ENCODE results near the gene EDIL3. TPM values are rescaled to one million over a fixed set of nuclear protein-coding genes. Genes with fewer than 3 reads are reported as not detected.

Gene EDIL3
- total and polyA plus RNA-seq, 10 of the 15 experiments (the other 5 are each of a cell fraction or from before 2014, with no cell fraction given), result 0.01 to 0.62 (median 0.20) TPM

GRCh38 chr5:84213861-84214260, 170.8 kb downstream of the EDIL3 start (continued):
- TF ChIP-seq CBFB (IDR thresholded peaks at IDR 0.05; ENCODE audit: low read depth) (no peak), BMI1 (IDR thresholded peaks at IDR 0.05; ENCODE audit: borderline replicate concordance) (no peak), NRF1 (conservative IDR thresholded peaks at IDR 0.05; ENCODE audit: low read depth, low read length) (no peak), ETV6 (conservative IDR thresholded peaks at IDR 0.05 in 1 of 2, IDR thresholded peaks at IDR 0.05 in 1 of 2; ENCODE audit: borderline replicate concordance in 1 of 2, low read depth in 1 of 2) (no peak), ASH2L (IDR thresholded peaks at IDR 0.05; ENCODE audit: borderline replicate concordance, low read depth) (no peak), MXI1 (IDR thresholded peaks at IDR 0.05; ENCODE audit: low read depth, low read length) (no peak), MYB (IDR thresholded peaks at IDR 0.05; ENCODE audit: borderline replicate concordance, low read depth, low read length) (no peak), JUNB (IDR thresholded peaks at IDR 0.05) (no peak), NBN (IDR thresholded peaks at IDR 0.05) (no peak), RFX5 (IDR thresholded peaks at IDR 0.05; ENCODE audit: low read depth, low read length) (no peak)

DNA sequence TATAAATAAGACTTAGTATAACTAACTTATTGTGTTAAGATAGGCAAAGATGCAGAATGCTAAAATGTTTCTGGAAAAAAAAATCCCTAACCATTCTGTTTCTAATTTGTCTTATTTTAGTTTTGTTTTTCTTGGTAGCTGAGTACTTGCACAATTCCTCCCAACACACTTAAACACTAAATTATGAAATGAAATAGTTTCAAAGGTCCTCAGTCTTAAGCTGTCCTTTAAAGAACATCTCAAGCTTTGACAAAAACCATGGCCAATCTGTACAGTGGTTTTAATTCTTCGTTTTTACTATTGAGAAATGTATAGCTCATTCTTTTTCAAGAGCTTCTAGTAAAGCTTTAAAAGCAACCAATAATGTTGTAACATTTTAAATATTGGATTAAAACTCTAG, 171.5 kb downstream of the EDIL3 start:
- Histone ChIP-seq H4K20me1 (ENCODE audit: control insufficient read depth, insufficient read depth) (no peaks in the 10 kb centered on the region), H3K79me2 (ENCODE audit: control insufficient read depth, insufficient read depth, low read length) (no peaks in the 10 kb centered on the region), H3K4me3 (no peak overlapping the region), H3K27me3 (replicated peaks in 1 of 2; ENCODE audit: control insufficient read depth in 2 of 2, insufficient read depth in 2 of 2, low read length in 1 of 2) (no peaks in the 10 kb centered on the region), H3K27ac (ENCODE audit: control insufficient read depth, insufficient read depth) (no peak overlapping the region), H3K4me1 (ENCODE audit: control insufficient read depth, insufficient read depth, low read length) (no peaks in the 10 kb centered on the region), H3K9me3 (replicated peaks; ENCODE audit: control insufficient read depth, insufficient read depth, low read length) (no peaks in the 10 kb centered on the region), H3K4me2 (ENCODE audit: control insufficient read depth, insufficient read depth) (no peak overlapping the region), H2AFZ (ENCODE audit: control insufficient read depth, low read depth, low read length) (no peak overlapping the region), H3K9ac (ENCODE audit: control insufficient read depth, insufficient read depth, low read length) (no peak overlapping the region), H3K36me3 (ENCODE audit: control insufficient read depth in 2 of 2, insufficient read depth in 2 of 2, low read length in 1 of 2) (no peaks in the 10 kb centered on the region)
- in situ Hi-C loops (cut with MboI), result no loop called here
- 0% methylated on average over 1 of the region's 1 CpG for WGBS (ENCODE audit: insufficient coverage, insufficient replicate concordance, low lambda C conversion rate, missing lambda C conversion rate)
- ATAC-seq, result no peak
- ChIA-PET POLR2A (interaction anchor here (0.7 kb wide), 1 partner anchor 1718 kb away, joined by 3 read pairs; no protein-coding TSS in a partner anchor), SMC1A (ENCODE audit: uncharacterized antibody, unreplicated experiment) (interaction anchor here (0.6 to 1.3 kb wide), 4 partner anchors 11 to 272 kb away, joined by 3 read pairs; no protein-coding TSS in a partner anchor), CTCF (no interaction called here), RAD21 (ENCODE audit: unreplicated experiment) (no interaction called here)
- FAIRE-seq, result no peak
- no peak for TF ChIP-seq PRDM15 (CRISPR knock-in tag; IDR thresholded peaks at IDR 0.05)
- TF ChIP-seq KLF5 (IDR thresholded peaks at IDR 0.05; ENCODE audit: partially characterized antibody), result no peak
- TF ChIP-seq, protein P1, sequence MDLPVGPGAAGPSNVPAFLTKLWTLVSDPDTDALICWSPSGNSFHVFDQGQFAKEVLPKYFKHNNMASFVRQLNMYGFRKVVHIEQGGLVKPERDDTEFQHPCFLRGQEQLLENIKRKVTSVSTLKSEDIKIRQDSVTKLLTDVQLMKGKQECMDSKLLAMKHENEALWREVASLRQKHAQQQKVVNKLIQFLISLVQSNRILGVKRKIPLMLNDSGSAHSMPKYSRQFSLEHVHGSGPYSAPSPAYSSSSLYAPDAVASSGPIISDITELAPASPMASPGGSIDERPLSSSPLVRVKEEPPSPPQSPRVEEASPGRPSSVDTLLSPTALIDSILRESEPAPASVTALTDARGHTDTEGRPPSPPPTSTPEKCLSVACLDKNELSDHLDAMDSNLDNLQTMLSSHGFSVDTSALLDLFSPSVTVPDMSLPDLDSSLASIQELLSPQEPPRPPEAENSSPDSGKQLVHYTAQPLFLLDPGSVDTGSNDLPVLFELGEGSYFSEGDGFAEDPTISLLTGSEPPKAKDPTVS (IDR thresholded peaks at IDR 0.05; ENCODE audit: low read depth, low read length), result no peak
- TF ChIP-seq, protein P2, sequence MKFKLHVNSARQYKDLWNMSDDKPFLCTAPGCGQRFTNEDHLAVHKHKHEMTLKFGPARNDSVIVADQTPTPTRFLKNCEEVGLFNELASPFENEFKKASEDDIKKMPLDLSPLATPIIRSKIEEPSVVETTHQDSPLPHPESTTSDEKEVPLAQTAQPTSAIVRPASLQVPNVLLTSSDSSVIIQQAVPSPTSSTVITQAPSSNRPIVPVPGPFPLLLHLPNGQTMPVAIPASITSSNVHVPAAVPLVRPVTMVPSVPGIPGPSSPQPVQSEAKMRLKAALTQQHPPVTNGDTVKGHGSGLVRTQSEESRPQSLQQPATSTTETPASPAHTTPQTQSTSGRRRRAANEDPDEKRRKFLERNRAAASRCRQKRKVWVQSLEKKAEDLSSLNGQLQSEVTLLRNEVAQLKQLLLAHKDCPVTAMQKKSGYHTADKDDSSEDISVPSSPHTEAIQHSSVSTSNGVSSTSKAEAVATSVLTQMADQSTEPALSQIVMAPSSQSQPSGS (IDR thresholded peaks at IDR 0.05; ENCODE audit: low read length), result no peak
- no peak for TF ChIP-seq CREB1 (IDR thresholded peaks at IDR 0.05; ENCODE audit: low read depth)
- TF ChIP-seq BCL11A (IDR thresholded peaks at IDR 0.05; ENCODE audit: low read depth, low read length), result no peak
- no peak for TF ChIP-seq MEF2A (IDR thresholded peaks at IDR 0.05; ENCODE audit: insufficient read depth, low read depth, low read length)
- TF ChIP-seq PAX8 (IDR thresholded peaks at IDR 0.05), result no peak
- intact Hi-C loops (cut with micrococcal nuclease; ENCODE audit: unreplicated experiment), result no loop called here
- DNase-seq (ENCODE audit: low read depth, low spot score), result no peak
- BruUV-seq (replicated peaks), result no TSS peak
